ENCODE measurements around the gene TNC. TPM values are rescaled to one million over a fixed set of nuclear protein-coding genes. Genes with fewer than 3 reads are reported as not detected.

The TNC gene
- total RNA-seq, 1 experiment from 2014 or later, result 0.60 TPM

DNA sequence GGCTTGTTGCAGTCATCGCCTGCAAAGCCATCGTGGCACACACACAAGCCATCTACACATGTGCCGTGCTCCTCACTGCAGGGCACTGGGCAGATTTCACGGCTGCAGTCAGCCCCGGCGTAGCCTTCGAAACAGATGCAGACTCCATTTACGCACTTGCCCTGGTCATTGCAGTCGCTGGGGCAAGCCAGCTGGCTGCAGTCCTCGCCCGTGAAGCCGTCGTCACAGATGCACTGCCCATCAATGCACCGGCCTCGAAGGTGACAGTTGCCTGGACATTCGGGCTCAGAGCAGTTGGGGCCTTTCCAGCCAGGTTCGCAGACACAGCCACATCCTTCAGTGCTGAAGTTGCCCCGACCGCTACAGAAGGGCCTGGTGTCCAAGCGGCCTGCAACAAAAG is 31.1 kb downstream of the TNC start:
- Histone ChIP-seq H3K27me3 (ENCODE audit: low read length) (no peaks in the 10 kb centered on the region), H3K36me3 (ENCODE audit: insufficient read depth, low read length) (no peaks in the 10 kb centered on the region), H3K27ac (ENCODE audit: low read length) (no peak overlapping the region), H3K9me2 (replicated peaks; ENCODE audit: insufficient read depth, low read length) (no peaks in the 10 kb centered on the region), H3K4me2 (ENCODE audit: low read depth, low read length, poor library complexity, severe bottlenecking) (no peak overlapping the region), H4K20me1 (ENCODE audit: insufficient read depth, low read depth, low read length) (no peaks in the 10 kb centered on the region), H2AFZ (ENCODE audit: low read length) (no peak overlapping the region), H3K9me3 (ENCODE audit: low read length) (no peaks in the 10 kb centered on the region), H3K9ac (ENCODE audit: low read length) (no peak overlapping the region), H3K4me3 (ENCODE audit: low read length) (no peak overlapping the region), H3K79me2 (ENCODE audit: low read length) (no peaks in the 10 kb centered on the region), H3K4me1 (ENCODE audit: low read length) (no peaks in the 10 kb centered on the region)
- no peak for DNase-seq

DNA sequence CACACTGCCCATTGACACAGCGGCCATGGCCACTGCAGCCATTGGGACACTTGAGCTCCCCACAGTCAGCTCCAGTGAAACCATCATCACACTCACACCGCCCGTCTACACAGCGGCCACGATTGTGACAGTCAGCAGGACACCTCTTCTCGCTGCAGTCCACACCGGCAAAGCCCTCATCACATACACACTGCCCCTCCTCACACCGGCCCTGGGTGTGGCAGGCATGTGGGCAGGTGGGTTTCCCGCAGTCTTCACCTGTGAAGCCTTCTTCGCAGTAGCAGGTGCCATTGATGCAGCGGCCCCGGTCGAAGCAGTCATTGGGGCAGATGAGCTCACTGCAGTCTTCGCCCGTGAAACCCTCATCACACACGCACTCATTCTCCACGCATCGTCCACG is 31.5 kb downstream of the TNC start:
- DNase-seq, result no peak
- Histone ChIP-seq H3K9me2 (replicated peaks; ENCODE audit: insufficient read depth, low read length) (no peaks in the 10 kb centered on the region), H3K36me3 (ENCODE audit: insufficient read depth, low read length) (no peaks in the 10 kb centered on the region), H3K4me1 (ENCODE audit: low read length) (no peaks in the 10 kb centered on the region), H3K9ac (ENCODE audit: low read length) (no peak overlapping the region), H3K4me2 (ENCODE audit: low read depth, low read length, poor library complexity, severe bottlenecking) (no peak overlapping the region), H3K4me3 (ENCODE audit: low read length) (no peak overlapping the region), H3K27me3 (ENCODE audit: low read length) (no peaks in the 10 kb centered on the region), H4K20me1 (ENCODE audit: insufficient read depth, low read depth, low read length) (no peaks in the 10 kb centered on the region), H3K27ac (ENCODE audit: low read length) (no peak overlapping the region), H3K79me2 (ENCODE audit: low read length) (no peaks in the 10 kb centered on the region), H2AFZ (ENCODE audit: low read length) (no peak overlapping the region), H3K9me3 (ENCODE audit: low read length) (no peaks in the 10 kb centered on the region)

DNA sequence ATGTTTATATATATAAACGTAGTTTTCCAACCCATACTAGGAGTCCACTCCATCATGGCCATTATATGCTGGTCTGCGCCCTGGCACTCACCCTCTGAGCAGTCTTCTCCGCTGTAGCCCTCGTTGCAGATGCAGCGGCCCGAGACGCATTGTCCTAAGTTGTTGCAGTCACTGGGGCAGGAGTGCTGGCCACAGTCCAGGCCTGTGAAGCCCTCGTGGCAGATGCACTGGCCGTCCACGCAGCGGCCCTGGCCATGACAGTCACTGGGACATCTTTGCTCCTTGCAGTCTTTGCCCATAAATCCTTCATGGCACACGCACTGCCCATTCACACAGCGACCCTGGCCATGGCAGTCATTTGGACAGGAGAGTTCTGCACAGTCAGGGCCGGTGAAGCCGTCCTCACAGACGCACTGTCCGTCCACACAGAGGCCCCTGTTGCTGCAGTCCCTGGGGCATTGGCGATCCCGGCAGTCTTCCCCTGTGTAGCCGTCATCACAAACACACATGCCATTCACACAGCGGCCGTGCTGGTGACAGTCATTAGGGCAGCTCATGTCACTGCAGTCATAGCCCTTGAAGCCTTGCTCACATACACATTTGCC is 32.1 kb downstream of the TNC start:
- DNase-seq, result no peak
- H3K27me3 ChIP-seq (ENCODE audit: low read length), result no peaks in the 10 kb centered on the region
- H3K9ac ChIP-seq (ENCODE audit: low read length), result no peak overlapping the region
- H3K9me2 ChIP-seq (replicated peaks; ENCODE audit: insufficient read depth, low read length), result no peaks in the 10 kb centered on the region
- no peak overlapping the region for H2AFZ ChIP-seq (ENCODE audit: low read length)
- no peaks in the 10 kb centered on the region for H3K79me2 ChIP-seq (ENCODE audit: low read length)
- H3K27ac ChIP-seq (ENCODE audit: low read length), result no peak overlapping the region
- no peaks in the 10 kb centered on the region for H3K4me1 ChIP-seq (ENCODE audit: low read length)
- no peaks in the 10 kb centered on the region for H3K36me3 ChIP-seq (ENCODE audit: insufficient read depth, low read length)
- no peak overlapping the region for H3K4me2 ChIP-seq (ENCODE audit: low read depth, low read length, poor library complexity, severe bottlenecking)
- H3K4me3 ChIP-seq (ENCODE audit: low read length), result no peak overlapping the region
- H4K20me1 ChIP-seq (ENCODE audit: insufficient read depth, low read depth, low read length), result no peaks in the 10 kb centered on the region
- no peaks in the 10 kb centered on the region for H3K9me3 ChIP-seq (ENCODE audit: low read length)

DNA sequence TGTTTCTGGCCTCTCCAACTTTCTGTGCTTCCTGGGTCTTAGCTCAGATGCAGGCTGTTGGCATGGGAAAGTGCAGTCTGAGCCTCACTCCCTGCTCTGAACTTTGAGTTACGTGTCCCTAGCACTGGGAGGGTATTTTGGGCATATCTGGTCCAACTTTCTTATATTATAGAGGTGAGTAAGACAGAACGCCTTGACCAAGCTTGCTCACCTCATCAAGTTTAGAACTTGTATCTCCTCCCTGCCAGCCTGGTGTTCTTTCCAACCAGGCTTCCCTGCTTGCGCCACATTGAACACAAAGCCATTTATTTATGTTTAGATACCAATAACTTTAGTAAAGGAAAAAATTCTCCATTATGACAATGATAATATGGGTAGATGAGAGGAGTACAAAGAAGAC is 33.2 kb downstream of the TNC start:
- H3K9ac ChIP-seq (ENCODE audit: low read length), result no peak overlapping the region
- H3K27ac ChIP-seq (ENCODE audit: low read length), result no peak overlapping the region
- no peaks in the 10 kb centered on the region for H3K4me1 ChIP-seq (ENCODE audit: low read length)
- H4K20me1 ChIP-seq (ENCODE audit: insufficient read depth, low read depth, low read length), result no peaks in the 10 kb centered on the region
- no peaks in the 10 kb centered on the region for H3K9me2 ChIP-seq (replicated peaks; ENCODE audit: insufficient read depth, low read length)
- no peaks in the 10 kb centered on the region for H3K27me3 ChIP-seq (ENCODE audit: low read length)
- no peaks in the 10 kb centered on the region for H3K79me2 ChIP-seq (ENCODE audit: low read length)
- H3K4me2 ChIP-seq (ENCODE audit: low read depth, low read length, poor library complexity, severe bottlenecking), result no peak overlapping the region
- no peaks in the 10 kb centered on the region for H3K9me3 ChIP-seq (ENCODE audit: low read length)
- H3K36me3 ChIP-seq (ENCODE audit: insufficient read depth, low read length), result no peaks in the 10 kb centered on the region
- no peak overlapping the region for H3K4me3 ChIP-seq (ENCODE audit: low read length)
- DNase-seq, result no peak
- no peak overlapping the region for H2AFZ ChIP-seq (ENCODE audit: low read length)

DNA sequence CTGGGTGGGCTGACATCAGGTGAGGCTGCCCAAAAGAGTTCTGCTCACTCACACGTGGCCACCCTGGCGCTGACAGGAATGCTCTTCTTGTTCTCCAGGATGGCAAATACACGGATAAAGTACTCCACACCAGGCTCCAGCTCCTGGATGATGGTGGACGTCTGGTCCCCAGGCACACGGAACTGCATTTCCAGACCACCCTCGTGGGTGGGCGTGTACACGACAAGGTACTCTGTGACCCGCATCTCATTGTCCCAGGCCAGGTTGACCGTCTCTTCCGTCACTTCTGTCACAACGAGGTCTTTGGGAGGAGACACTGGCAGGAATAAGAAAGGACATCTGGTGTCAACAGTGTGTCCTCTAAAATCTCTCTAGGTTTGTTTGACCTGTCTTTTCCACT is 33.8 kb downstream of the TNC start:
- Histone ChIP-seq H2AFZ (ENCODE audit: low read length) (no peak overlapping the region), H4K20me1 (ENCODE audit: insufficient read depth, low read depth, low read length) (no peaks in the 10 kb centered on the region), H3K9me3 (ENCODE audit: low read length) (no peaks in the 10 kb centered on the region), H3K4me2 (ENCODE audit: low read depth, low read length, poor library complexity, severe bottlenecking) (no peak overlapping the region), H3K27ac (ENCODE audit: low read length) (no peak overlapping the region), H3K9ac (ENCODE audit: low read length) (no peak overlapping the region), H3K9me2 (replicated peaks; ENCODE audit: insufficient read depth, low read length) (no peaks in the 10 kb centered on the region), H3K27me3 (ENCODE audit: low read length) (no peaks in the 10 kb centered on the region), H3K36me3 (ENCODE audit: insufficient read depth, low read length) (no peaks in the 10 kb centered on the region), H3K79me2 (ENCODE audit: low read length) (no peaks in the 10 kb centered on the region), H3K4me3 (ENCODE audit: low read length) (no peak overlapping the region), H3K4me1 (ENCODE audit: low read length) (no peaks in the 10 kb centered on the region)
- no peak for DNase-seq

DNA sequence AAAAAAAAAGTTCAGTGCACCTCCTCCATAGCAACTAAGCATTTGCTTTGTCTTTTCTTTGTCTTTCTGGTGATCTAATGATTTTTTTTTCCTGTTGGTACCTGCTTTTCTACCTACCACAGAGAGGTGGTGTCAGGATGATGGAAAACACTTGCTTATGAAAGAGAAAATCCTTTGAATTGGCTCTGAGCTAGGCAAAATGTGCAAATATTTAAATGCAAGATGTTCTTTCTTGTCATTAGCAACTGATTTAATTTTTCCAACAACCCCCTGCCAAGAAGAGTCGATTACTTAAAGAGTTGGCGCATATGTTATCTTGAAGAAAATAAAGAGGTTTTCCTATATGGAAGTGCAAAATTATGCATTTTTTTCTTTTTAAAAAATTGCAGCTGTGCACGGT is 37.7 kb downstream of the TNC start:
- Histone ChIP-seq H4K20me1 (ENCODE audit: insufficient read depth, low read depth, low read length) (no peaks in the 10 kb centered on the region), H2AFZ (ENCODE audit: low read length) (no peak overlapping the region), H3K4me3 (ENCODE audit: low read length) (no peak overlapping the region), H3K9me3 (ENCODE audit: low read length) (no peaks in the 10 kb centered on the region), H3K4me2 (ENCODE audit: low read depth, low read length, poor library complexity, severe bottlenecking) (no peak overlapping the region), H3K36me3 (ENCODE audit: insufficient read depth, low read length) (no peaks in the 10 kb centered on the region), H3K9me2 (replicated peaks; ENCODE audit: insufficient read depth, low read length) (no peaks in the 10 kb centered on the region), H3K27me3 (ENCODE audit: low read length) (no peaks in the 10 kb centered on the region), H3K9ac (ENCODE audit: low read length) (no peak overlapping the region), H3K4me1 (ENCODE audit: low read length) (no peaks in the 10 kb centered on the region), H3K79me2 (ENCODE audit: low read length) (no peaks in the 10 kb centered on the region), H3K27ac (ENCODE audit: low read length) (no peak overlapping the region)
- DNase-seq, result no peak

DNA sequence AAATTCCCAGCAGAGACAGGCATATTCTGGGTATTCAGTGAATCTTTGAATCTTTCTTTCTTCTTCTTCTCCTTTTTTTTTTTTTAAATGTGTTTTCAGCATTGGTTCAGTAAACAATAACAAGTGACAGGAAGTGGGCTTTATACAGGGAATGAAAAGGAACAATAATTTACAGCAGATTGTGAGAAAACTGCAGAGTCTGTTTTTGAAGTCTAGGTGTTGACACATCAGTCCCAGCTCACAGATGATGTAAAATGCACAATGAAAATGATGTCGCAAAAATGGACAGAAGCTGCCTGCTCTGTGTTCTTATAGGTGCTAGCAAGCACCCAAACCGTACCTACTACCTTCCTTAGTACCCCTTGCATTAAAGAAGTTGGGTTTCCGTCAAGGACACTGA is 38.8 kb downstream of the TNC start:
- Histone ChIP-seq H3K36me3 (ENCODE audit: insufficient read depth, low read length) (no peaks in the 10 kb centered on the region), H3K27me3 (ENCODE audit: low read length) (no peaks in the 10 kb centered on the region), H3K4me1 (ENCODE audit: low read length) (0 out of 2 replicates have a peak, but pooled peaks cover 3% of the 10 kb centered on the region), H3K9me3 (ENCODE audit: low read length) (no peaks in the 10 kb centered on the region), H3K79me2 (ENCODE audit: low read length) (no peaks in the 10 kb centered on the region), H4K20me1 (ENCODE audit: insufficient read depth, low read depth, low read length) (no peaks in the 10 kb centered on the region), H3K4me3 (ENCODE audit: low read length) (no peak overlapping the region), H3K4me2 (ENCODE audit: low read depth, low read length, poor library complexity, severe bottlenecking) (no peak overlapping the region), H3K9ac (ENCODE audit: low read length) (no peak overlapping the region), H3K9me2 (replicated peaks; ENCODE audit: insufficient read depth, low read length) (no peaks in the 10 kb centered on the region), H2AFZ (ENCODE audit: low read length) (no peak overlapping the region), H3K27ac (ENCODE audit: low read length) (no peak overlapping the region)
- no peak for DNase-seq

DNA sequence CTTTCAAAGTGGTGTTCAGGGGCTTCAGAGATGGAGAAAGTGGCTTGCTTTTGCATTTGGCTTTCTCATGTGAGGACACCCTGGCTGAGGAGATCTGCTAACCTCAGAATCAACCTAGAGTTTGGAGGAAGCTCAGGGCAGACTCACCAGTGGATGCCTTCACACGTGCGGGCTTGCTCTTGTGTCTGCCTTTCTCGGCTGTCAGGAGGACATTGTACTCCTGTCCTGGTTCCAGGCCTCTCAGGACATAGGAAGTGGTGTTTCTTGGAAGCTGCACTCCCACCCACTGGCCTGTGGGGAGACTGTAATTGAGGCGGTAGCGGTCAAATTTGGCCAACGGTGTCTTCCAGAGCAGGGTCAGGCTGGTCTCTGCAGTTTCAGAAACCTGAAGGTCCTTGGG is 44.5 kb downstream of the TNC start:
- Histone ChIP-seq H3K4me3 (ENCODE audit: low read length) (no peak overlapping the region), H3K9me3 (ENCODE audit: low read length) (no peaks in the 10 kb centered on the region), H2AFZ (ENCODE audit: low read length) (no peak overlapping the region), H3K79me2 (ENCODE audit: low read length) (no peaks in the 10 kb centered on the region), H3K27me3 (ENCODE audit: low read length) (no peaks in the 10 kb centered on the region), H3K27ac (ENCODE audit: low read length) (no peak overlapping the region), H3K4me1 (ENCODE audit: low read length) (0 out of 2 replicates have a peak, but pooled peaks cover 3% of the 10 kb centered on the region), H4K20me1 (ENCODE audit: insufficient read depth, low read depth, low read length) (no peaks in the 10 kb centered on the region), H3K36me3 (ENCODE audit: insufficient read depth, low read length) (no peaks in the 10 kb centered on the region), H3K9me2 (replicated peaks; ENCODE audit: insufficient read depth, low read length) (no peaks in the 10 kb centered on the region), H3K9ac (ENCODE audit: low read length) (no peak overlapping the region), H3K4me2 (ENCODE audit: low read depth, low read length, poor library complexity, severe bottlenecking) (no peak overlapping the region)
- no peak for DNase-seq

DNA sequence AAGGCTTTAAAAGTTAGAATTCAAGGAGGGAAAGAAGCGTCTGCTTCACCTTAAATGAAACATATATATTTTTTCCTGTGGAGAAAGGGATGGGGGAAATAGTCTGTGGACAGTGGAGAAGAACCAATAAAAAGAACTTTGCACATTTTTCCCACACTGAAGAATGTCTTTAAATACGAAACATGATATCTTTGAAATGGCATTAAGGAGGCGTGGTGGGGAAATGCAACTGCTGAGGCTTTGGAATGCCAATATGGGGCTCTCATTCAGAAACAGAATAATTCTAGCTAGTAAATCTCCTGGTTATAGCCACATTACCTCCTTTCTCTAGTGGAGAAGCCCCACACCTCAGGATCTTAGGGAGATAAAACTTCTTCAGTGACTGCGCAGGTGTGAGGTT is 46.8 kb downstream of the TNC start:
- H3K4me2 ChIP-seq (ENCODE audit: low read depth, low read length, poor library complexity, severe bottlenecking), result no peak overlapping the region
- no peak overlapping the region for H2AFZ ChIP-seq (ENCODE audit: low read length)
- H3K27me3 ChIP-seq (ENCODE audit: low read length), result no peaks in the 10 kb centered on the region
- no peak overlapping the region for H3K4me3 ChIP-seq (ENCODE audit: low read length)
- no peak overlapping the region for H3K27ac ChIP-seq (ENCODE audit: low read length)
- no peak for DNase-seq
- 0 out of 2 replicates have a peak, but pooled peaks cover 3% of the 10 kb centered on the region for H3K4me1 ChIP-seq (ENCODE audit: low read length)
- no peak overlapping the region for H3K9ac ChIP-seq (ENCODE audit: low read length)
- no peaks in the 10 kb centered on the region for H3K9me3 ChIP-seq (ENCODE audit: low read length)
- H4K20me1 ChIP-seq (ENCODE audit: insufficient read depth, low read depth, low read length), result no peaks in the 10 kb centered on the region
- no peaks in the 10 kb centered on the region for H3K9me2 ChIP-seq (replicated peaks; ENCODE audit: insufficient read depth, low read length)
- no peaks in the 10 kb centered on the region for H3K36me3 ChIP-seq (ENCODE audit: insufficient read depth, low read length)
- H3K79me2 ChIP-seq (ENCODE audit: low read length), result no peaks in the 10 kb centered on the region

Measured in Karpas-422 (cell line).